Prostate gland (tissue), 2 donors: Measurements from ENCODE around the gene SCIMP. TPM values are rescaled to one million over a fixed set of nuclear protein-coding genes. Genes with fewer than 3 reads are reported as not detected.
"Not testable (repeated sequence)": the region's sequence is repeated elsewhere in the genome, so short reads cannot be mapped to it uniquely, and the experiment has no call there.

Source experiments
- DNase-seq: peaks from one replicate; pipeline ENCODE4 v3.0.0-alpha.2; 2019; ENCODE audit warnings: low spot score
- H3K27ac ChIP-seq, 2 donors: fragments of 200-600 bp; sonication (generic); 2 replicates each; pipeline ENCODE4 v1.5.1; 2017 to 2019
- H3K27me3 ChIP-seq: fragments of 200-600 bp; sonication (generic); replicated peaks from 2 replicates; pipeline ENCODE4 v1.5.1; 2019; ENCODE audit not compliant: insufficient read depth
- H3K36me3 ChIP-seq, 2 donors: fragments of 200-600 bp; sonication (generic); 1 replicate in 1 of 2; 2 replicates in 1 of 2; pipeline versions ENCODE4 v1.5.1 to v1.8.1; 2017 to 2019
- H3K4me1 ChIP-seq: fragments of 200-600 bp; sonication (generic); replicated peaks from 2 replicates; pipeline ENCODE4 v1.5.1; 2019
- H3K4me3 ChIP-seq, 2 donors: fragments of 200-600 bp; sonication (generic); 2 replicates each; pipeline ENCODE4 v1.5.1; 2017 to 2019
- H3K9me3 ChIP-seq: fragments of 200-600 bp; sonication (generic); 2 replicates; pipeline ENCODE4 v1.5.1; 2017
- POLR2A ChIP-seq: fragments of 450-650 bp; IDR thresholded peaks from one replicate; pipeline ENCODE4 v1.6.1; 2016; ENCODE audit warnings: antibody characterized with exemption, mild to moderate bottlenecking
- POLR2AphosphoS5 ChIP-seq: sonication (generic); formaldehyde crosslinking; IDR thresholded peaks from one replicate; pipeline ENCODE4 v1.6.1; 2017; ENCODE audit warnings: antibody characterized with exemption
- WGBS: methylation state at CpG from one replicate; pipeline ENCODE4 v1.1.5; 2018; 5-methylcytosine and 5-hydroxymethylcytosine counted together
- intact Hi-C: fragments of 100-400 bp; cut with DNase I; formaldehyde crosslinking; loops from one replicate; pipeline ENCODE4 v1.14.2; 2022
- total RNA-seq, 2 donors: library from RNA; depleted of rRNA; stranded (reverse); fragments of >200 nt; gene quantifications; one replicate each; pipeline ENCODE4 v1.1.0, GENCODE V29; 2016
- TF ChIP-seq, protein P1 (sequence below), 4 experiments: fragments of 200-600 bp in 2 of 4; fragments of 450-650 bp in 2 of 4; sonication (generic) in 2 of 4; IDR thresholded peaks; 1 replicate in 3 of 4; 2 replicates in 1 of 4; pipeline ENCODE4 v1.5.1; 2016 to 2019; ENCODE audit warnings: antibody characterized with exemption in 4 of 4, mild to moderate bottlenecking in 2 of 4, moderate library complexity in 2 of 4

SCIMP gene
- total RNA-seq, 2 donors from 2014 or later = 0.68 to 2.3 TPM

DNA sequence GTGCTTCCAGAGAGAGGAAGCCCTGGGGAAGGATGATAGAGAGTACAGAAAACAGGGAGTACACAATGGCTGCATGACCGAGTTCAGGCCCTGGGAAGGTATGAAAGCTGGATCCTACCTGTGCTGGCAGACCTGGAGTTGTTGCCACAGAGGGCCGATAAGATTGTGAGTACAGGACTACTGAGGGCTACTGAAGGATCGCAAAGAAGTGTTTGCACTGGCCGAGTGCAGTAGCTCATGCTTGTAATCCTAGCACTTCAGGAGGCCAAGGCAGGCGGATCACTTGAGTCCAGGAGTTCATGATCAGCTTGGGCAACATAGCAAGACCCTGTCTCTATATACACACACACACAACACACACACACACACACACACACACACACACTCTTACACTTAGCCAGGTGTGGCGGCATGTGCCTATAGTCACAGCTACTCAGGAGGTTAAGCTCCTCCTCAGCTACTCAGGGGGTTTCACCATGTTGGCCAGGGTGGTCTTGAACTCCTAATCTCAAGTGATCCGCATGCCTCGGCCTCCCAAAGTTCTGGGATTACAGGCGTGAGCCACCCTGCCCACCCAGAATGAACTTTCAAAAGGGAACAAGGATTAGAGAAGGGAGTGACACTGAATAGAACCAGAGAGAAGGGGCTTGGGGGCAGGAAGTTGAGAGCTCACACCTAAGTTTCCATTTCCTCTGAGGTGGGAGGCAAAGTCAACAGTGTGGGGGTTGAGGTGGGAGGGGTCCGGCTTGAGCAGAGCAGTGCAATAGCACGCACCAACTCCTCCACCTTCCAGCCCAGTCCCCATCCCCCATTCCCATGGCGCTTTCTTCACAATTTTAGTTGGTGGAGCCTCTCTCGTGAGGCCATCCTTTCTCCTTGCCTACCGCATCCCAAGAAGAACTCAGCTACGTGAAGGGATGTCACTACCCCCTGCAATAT, 7.5 kb downstream of the SCIMP start:
- TF ChIP-seq, protein P1, sequence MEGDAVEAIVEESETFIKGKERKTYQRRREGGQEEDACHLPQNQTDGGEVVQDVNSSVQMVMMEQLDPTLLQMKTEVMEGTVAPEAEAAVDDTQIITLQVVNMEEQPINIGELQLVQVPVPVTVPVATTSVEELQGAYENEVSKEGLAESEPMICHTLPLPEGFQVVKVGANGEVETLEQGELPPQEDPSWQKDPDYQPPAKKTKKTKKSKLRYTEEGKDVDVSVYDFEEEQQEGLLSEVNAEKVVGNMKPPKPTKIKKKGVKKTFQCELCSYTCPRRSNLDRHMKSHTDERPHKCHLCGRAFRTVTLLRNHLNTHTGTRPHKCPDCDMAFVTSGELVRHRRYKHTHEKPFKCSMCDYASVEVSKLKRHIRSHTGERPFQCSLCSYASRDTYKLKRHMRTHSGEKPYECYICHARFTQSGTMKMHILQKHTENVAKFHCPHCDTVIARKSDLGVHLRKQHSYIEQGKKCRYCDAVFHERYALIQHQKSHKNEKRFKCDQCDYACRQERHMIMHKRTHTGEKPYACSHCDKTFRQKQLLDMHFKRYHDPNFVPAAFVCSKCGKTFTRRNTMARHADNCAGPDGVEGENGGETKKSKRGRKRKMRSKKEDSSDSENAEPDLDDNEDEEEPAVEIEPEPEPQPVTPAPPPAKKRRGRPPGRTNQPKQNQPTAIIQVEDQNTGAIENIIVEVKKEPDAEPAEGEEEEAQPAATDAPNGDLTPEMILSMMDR (IDR thresholded peaks at IDR 0.05) = no peak
- TF ChIP-seq POLR2AphosphoS5 = no peak
- TF ChIP-seq POLR2A = no peak
- WGBS = 90% methylated on average over 15 of the region's 15 CpGs
- H3K36me3 ChIP-seq = no peaks in the 10 kb centered on the region

DNA sequence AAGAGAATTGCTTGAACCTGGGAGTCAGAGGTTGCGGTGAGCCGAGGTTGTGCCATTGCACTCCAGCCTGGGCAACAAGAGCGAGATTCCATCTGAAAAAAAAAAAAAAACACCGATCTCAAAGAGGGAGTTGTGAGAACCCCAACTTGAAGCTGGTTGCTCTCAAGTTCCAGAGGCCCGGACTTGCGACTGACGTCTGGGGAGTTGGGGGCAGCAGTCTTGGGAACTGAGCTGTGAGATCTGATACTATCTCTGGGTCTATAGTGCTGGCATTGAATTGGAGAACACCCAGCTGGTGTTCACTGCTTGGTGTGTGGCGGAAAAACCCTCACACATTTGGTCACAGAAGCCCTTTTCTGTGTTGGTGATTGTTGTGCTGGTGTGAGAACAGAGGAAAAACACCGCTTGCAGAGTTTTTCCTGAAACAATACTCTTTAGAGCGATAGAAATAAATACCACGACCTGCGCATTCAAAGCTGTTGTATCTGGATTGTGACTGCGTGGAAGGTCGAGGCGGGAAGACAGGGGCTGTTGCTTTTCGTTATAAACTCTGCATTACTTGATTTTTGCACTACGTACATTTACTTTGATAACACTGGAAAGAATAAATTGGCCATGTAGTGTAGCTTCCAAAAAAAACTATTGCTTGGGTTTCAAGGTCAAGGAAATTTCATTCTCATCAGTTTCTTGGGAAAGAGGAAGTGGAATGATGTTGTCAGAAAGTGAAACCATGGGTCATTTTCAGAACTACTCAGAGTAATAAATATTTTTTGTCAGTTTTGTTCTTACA, 8.8 kb downstream of the SCIMP start:
- TF ChIP-seq, protein P1 (IDR thresholded peaks at IDR 0.05) = no peak
- no peak for TF ChIP-seq POLR2AphosphoS5
- intact Hi-C loops = no loop called here
- no peak for DNase-seq
- H3K36me3 ChIP-seq = no peaks in the 10 kb centered on the region
- no peak overlapping the region for H3K27ac ChIP-seq
- H3K4me3 ChIP-seq = no peak overlapping the region
- H3K27me3 ChIP-seq = no peaks in the 10 kb centered on the region
- H3K4me1 ChIP-seq = no peaks in the 10 kb centered on the region
- WGBS = 87% methylated on average over 17 of the region's 17 CpGs
- H3K9me3 ChIP-seq = no peaks in the 10 kb centered on the region

More for the DNA sequence above, 7.5 kb downstream of the SCIMP start:
- intact Hi-C loops = no loop called here
- no peaks in the 10 kb centered on the region for H3K9me3 ChIP-seq
- no peak for DNase-seq
- no peak overlapping the region for H3K4me3 ChIP-seq
- no peaks in the 10 kb centered on the region for H3K27me3 ChIP-seq
- no peaks in the 10 kb centered on the region for H3K4me1 ChIP-seq
- no peak overlapping the region for H3K27ac ChIP-seq

DNA sequence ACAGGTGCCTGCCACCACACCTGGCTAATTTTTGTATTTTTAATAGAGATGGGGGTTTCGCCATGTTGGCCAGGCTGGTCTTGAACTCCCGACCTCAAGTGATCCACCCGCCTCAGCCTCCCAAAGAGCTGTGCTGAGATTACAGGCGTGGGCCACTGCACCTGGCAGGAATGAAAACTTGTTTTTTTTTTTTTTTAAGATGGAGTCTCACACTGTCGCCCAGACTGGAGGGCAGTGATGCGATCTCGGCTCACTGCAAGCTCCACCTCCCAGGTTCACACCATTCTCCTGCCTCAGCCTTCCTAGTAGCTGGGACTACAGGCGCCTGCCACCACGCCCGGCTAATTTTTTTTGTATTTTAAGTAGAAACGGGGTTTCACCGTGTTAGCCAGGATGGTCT, 12.7 kb downstream of the SCIMP start:
- H3K36me3 ChIP-seq, H3K4me1 ChIP-seq, H3K27me3 ChIP-seq, intact Hi-C loops, H3K4me3 ChIP-seq, H3K9me3 ChIP-seq, DNase-seq, H3K27ac ChIP-seq: not testable (repeated sequence)
- WGBS = 93% methylated on average over 12 of the region's 12 CpGs

DNA sequence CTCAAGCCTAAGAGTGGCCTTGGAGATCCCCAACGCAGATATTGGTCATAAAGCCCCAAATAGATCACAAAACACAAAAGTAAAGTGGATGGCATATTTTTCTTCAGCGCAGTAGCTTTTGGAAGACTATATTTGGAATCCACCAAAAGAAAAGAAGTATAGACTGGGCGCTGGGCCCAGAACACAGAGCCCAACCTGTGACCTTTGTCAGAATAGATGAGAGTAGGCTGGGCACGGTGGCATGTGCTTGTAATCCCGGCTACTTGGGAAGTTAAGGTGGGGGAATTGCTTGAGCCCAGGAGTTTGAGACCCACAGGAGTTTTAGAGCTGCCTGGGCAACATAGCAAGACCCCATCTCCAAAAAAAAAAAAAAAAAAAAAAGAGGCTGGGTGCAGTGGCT, 14.6 kb downstream of the SCIMP start:
- Histone ChIP-seq H3K4me3 (no peak overlapping the region), H3K4me1 (no peaks in the 10 kb centered on the region), H3K27me3 (no peaks in the 10 kb centered on the region), H3K36me3 (no peaks in the 10 kb centered on the region), H3K27ac (no peak overlapping the region), H3K9me3 (no peaks in the 10 kb centered on the region)
- TF ChIP-seq, protein P1 (IDR thresholded peaks at IDR 0.05) = no peak
- no peak for TF ChIP-seq POLR2AphosphoS5
- no peak for TF ChIP-seq POLR2A
- intact Hi-C loops = no loop called here
- 71% methylated on average over 5 of the region's 5 CpGs for WGBS
- DNase-seq = no peak

DNA sequence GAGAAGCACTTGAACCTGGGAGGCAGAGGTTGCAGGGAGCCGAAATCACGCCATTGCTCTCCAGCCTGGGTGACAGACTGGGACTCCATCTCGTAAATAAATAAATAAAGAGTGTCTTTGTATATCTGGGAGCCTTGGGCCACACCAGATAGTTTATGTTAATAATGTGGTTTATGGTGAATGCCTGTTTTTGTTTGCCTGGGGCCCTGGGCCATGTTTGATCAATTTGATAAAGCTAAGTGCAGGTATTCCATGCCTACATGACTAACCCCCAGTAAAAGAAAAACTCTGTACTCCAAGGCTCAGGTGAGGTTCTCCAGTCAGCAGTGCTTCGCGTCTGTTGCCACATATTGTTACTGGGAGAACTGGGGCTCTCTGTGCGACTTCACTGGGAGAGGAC, 15.1 kb downstream of the SCIMP start:
- no peaks in the 10 kb centered on the region for H3K27me3 ChIP-seq
- no peaks in the 10 kb centered on the region for H3K9me3 ChIP-seq
- H3K4me1 ChIP-seq = no peaks in the 10 kb centered on the region
- intact Hi-C loops = no loop called here
- no peak overlapping the region for H3K4me3 ChIP-seq
- H3K36me3 ChIP-seq = no peaks in the 10 kb centered on the region
- whole genome bisulfite sequencing = 78% methylated on average over 6 of the region's 6 CpGs
- H3K27ac ChIP-seq = no peak overlapping the region
- no peak for DNase-seq
- TF ChIP-seq POLR2AphosphoS5 (no peak), POLR2A (no peak)
- TF ChIP-seq, protein P1 (IDR thresholded peaks at IDR 0.05) = no peak

DNA sequence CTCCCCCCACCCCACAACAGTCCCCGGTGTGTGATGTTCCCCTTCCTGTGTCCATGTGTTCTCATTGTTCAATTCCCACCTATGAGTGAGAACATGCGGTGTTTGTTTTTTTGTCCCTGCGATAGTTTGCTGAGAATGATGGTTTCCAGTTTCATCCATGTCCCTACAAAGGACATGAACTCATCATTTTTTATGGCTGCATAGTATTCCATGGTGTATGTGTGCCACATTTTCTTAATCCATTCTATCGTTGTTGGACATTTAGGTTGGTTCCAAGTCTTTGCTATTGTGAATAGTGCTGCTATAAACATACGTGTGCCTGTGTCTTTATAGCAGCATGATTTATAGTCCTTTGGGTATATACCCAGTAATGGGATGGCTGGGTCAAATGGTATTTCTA, 17.1 kb downstream of the SCIMP start:
- H3K9me3 ChIP-seq, H3K4me3 ChIP-seq, DNase-seq, H3K36me3 ChIP-seq, H3K27me3 ChIP-seq, H3K4me1 ChIP-seq, intact Hi-C loops, H3K27ac ChIP-seq: not testable (repeated sequence)
- WGBS = 97% methylated on average over 5 of the region's 5 CpGs
